Mucosa of stomach (tissue), 1 donor: ENCODE results near the gene REPS2.

ENCODE experiments used
- H3K27me3 ChIP-seq: one replicate; pipeline ENCODE4 v1.7.0; 2013; ENCODE audit warnings: mild to moderate bottlenecking, low read length; ENCODE audit not compliant: control insufficient read depth, insufficient read depth
- H3K36me3 ChIP-seq: one replicate; pipeline ENCODE4 v1.7.0; 2013; ENCODE audit warnings: low read length; ENCODE audit not compliant: control insufficient read depth, insufficient read depth
- H3K4me1 ChIP-seq: one replicate; pipeline ENCODE4 v1.7.0; 2013; ENCODE audit warnings: mild to moderate bottlenecking, low read length; ENCODE audit not compliant: control insufficient read depth, insufficient read depth
- H3K4me3 ChIP-seq: one replicate; pipeline ENCODE4 v1.7.0; 2013; ENCODE audit warnings: low read length
- H3K9ac ChIP-seq: one replicate; pipeline ENCODE4 v1.7.0; 2013; ENCODE audit warnings: mild to moderate bottlenecking, low read length, moderate library complexity
- H3K9me3 ChIP-seq: one replicate; pipeline ENCODE4 v1.7.0; 2013; ENCODE audit warnings: mild to moderate bottlenecking, low read length, moderate library complexity; ENCODE audit not compliant: control insufficient read depth
- donor health status: Pancreatic carcinoma.

The REPS2 gene

GRCh38 chrX:17014216-17014615 lies 67.8 kb downstream of the REPS2 start:
- H3K27me3 ChIP-seq, result no peaks in the 10 kb centered on the region
- no peak overlapping the region for H3K4me3 ChIP-seq
- H3K36me3 ChIP-seq, result no peaks in the 10 kb centered on the region
- no peaks in the 10 kb centered on the region for H3K9me3 ChIP-seq
- H3K4me1 ChIP-seq, result peaks cover 23% of the 10 kb centered on the region
- H3K9ac ChIP-seq, result no peak overlapping the region

- no peaks in the 10 kb centered on the region for H3K27me3 ChIP-seq
These were observed 70.7 kb downstream of the REPS2 start for GRCh38 chrX:17017134-17017533.

GRCh38 chrX:17020356-17020755 lies 73.9 kb downstream of the REPS2 start:
- Histone ChIP-seq H3K4me3 (no peak overlapping the region), H3K27me3 (no peaks in the 10 kb centered on the region), H3K36me3 (no peaks in the 10 kb centered on the region)

More at GRCh38 chrX:17017134-17017533, 70.7 kb downstream of the REPS2 start:
- no peaks in the 10 kb centered on the region for H3K9me3 ChIP-seq
- no peak overlapping the region for H3K4me3 ChIP-seq
- H3K9ac ChIP-seq, result no peak overlapping the region
- H3K4me1 ChIP-seq, result peaks cover 26% of the 10 kb centered on the region
- H3K36me3 ChIP-seq, result no peaks in the 10 kb centered on the region

GRCh38 chrX:17020851-17021821 lies 74.7 kb downstream of the REPS2 start:
- Histone ChIP-seq H3K4me3 (no peak overlapping the region), H3K9ac (no peak overlapping the region), H3K27me3 (no peaks in the 10 kb centered on the region), H3K9me3 (no peaks in the 10 kb centered on the region), H3K36me3 (no peaks in the 10 kb centered on the region), H3K4me1 (peaks cover 16% of the 10 kb centered on the region)

More at GRCh38 chrX:17020356-17020755, 73.9 kb downstream of the REPS2 start:
- Histone ChIP-seq H3K4me1 (peaks cover 16% of the 10 kb centered on the region), H3K9me3 (no peaks in the 10 kb centered on the region), H3K9ac (no peak overlapping the region)

GRCh38 chrX:17021851-17022604 lies 75.6 kb downstream of the REPS2 start:
- H3K9ac ChIP-seq, result no peak overlapping the region
- H3K27me3 ChIP-seq, result no peaks in the 10 kb centered on the region
- H3K36me3 ChIP-seq, result no peaks in the 10 kb centered on the region
- H3K4me3 ChIP-seq, result no peak overlapping the region
- peaks cover 16% of the 10 kb centered on the region for H3K4me1 ChIP-seq
- H3K9me3 ChIP-seq, result no peaks in the 10 kb centered on the region

GRCh38 chrX:17023661-17024060 lies 77.2 kb downstream of the REPS2 start:
- no peaks in the 10 kb centered on the region for H3K36me3 ChIP-seq
- peaks cover 16% of the 10 kb centered on the region for H3K4me1 ChIP-seq
- no peak overlapping the region for H3K4me3 ChIP-seq
- no peaks in the 10 kb centered on the region for H3K9me3 ChIP-seq
- H3K9ac ChIP-seq, result no peak overlapping the region
- no peaks in the 10 kb centered on the region for H3K27me3 ChIP-seq

GRCh38 chrX:17024886-17025285 lies 78.4 kb downstream of the REPS2 start:
- Histone ChIP-seq H3K36me3 (no peaks in the 10 kb centered on the region), H3K4me3 (no peak overlapping the region), H3K9ac (peak overlapping the region; percentile 15), H3K27me3 (no peaks in the 10 kb centered on the region), H3K4me1 (peaks cover 22% of the 10 kb centered on the region), H3K9me3 (no peaks in the 10 kb centered on the region)

- Histone ChIP-seq H3K4me3 (no peak overlapping the region), H3K27me3 (no peaks in the 10 kb centered on the region), H3K9ac (no peak overlapping the region), H3K4me1 (peaks cover 27% of the 10 kb centered on the region), H3K9me3 (no peaks in the 10 kb centered on the region), H3K36me3 (no peaks in the 10 kb centered on the region)
These were observed 79.3 kb downstream of the REPS2 start for GRCh38 chrX:17025621-17026302.

GRCh38 chrX:17027931-17028330 lies 81.5 kb downstream of the REPS2 start:
- Histone ChIP-seq H3K4me3 (no peak overlapping the region), H3K36me3 (no peaks in the 10 kb centered on the region), H3K4me1 (peaks cover 28% of the 10 kb centered on the region), H3K27me3 (no peaks in the 10 kb centered on the region), H3K9me3 (no peaks in the 10 kb centered on the region), H3K9ac (no peak overlapping the region)

- H3K9ac ChIP-seq, result no peak overlapping the region
- no peaks in the 10 kb centered on the region for H3K9me3 ChIP-seq
- no peaks in the 10 kb centered on the region for H3K36me3 ChIP-seq
- peaks cover 25% of the 10 kb centered on the region for H3K4me1 ChIP-seq
- no peak overlapping the region for H3K4me3 ChIP-seq
- H3K27me3 ChIP-seq, result no peaks in the 10 kb centered on the region
These were observed 81.9 kb downstream of the REPS2 start for GRCh38 chrX:17028356-17028755.

GRCh38 chrX:17030092-17030491 lies 83.6 kb downstream of the REPS2 start:
- Histone ChIP-seq H3K4me1 (peaks cover 25% of the 10 kb centered on the region), H3K27me3 (no peaks in the 10 kb centered on the region), H3K9me3 (no peaks in the 10 kb centered on the region), H3K36me3 (no peaks in the 10 kb centered on the region), H3K9ac (no peak overlapping the region), H3K4me3 (no peak overlapping the region)
